Measurements from ENCODE around the gene STMN1.

- no peak for TF ChIP-seq CTCF (IDR thresholded peaks at IDR 0.05)
- TF ChIP-seq EP300 (IDR thresholded peaks at IDR 0.05), result no peak
- no peak for TF ChIP-seq POLR2A (IDR thresholded peaks at IDR 0.05)
Observed at GRCh38 chr1:25885602-25886001, 20.6 kb downstream of the STMN1 start.
